IMR-90 (cell line): Measurements from ENCODE around the gene GAB1. TPM values are rescaled to one million over a fixed set of nuclear protein-coding genes. Genes with fewer than 3 reads are reported as not detected.

Source experiments
- ATAC-seq: fragments of 200-7000 bp; cut with Tn5 transposase; 2 replicates; pipeline ENCODE4 v1.9.1; 2020; ENCODE audit warnings: low read depth, mild to moderate bottlenecking, moderate library complexity
- BruUV-seq: library from RNA; stranded (reverse); fragments of 400-500 nt; replicated peaks from 2 replicates; lab custom pipeline; 2021; lab: Mats Ljungman, UMichigan
- CTCF ChIA-PET: fragments of 300-600 bp; formaldehyde crosslinking; extraction: SDS; loops from one replicate; lab custom pipeline; 2021; ENCODE audit warnings: antibody characterized with exemption; lab: Yijun Ruan, JAX
- POLR2A ChIA-PET: fragments of 300-600 bp; sonication (Branson Sonifier 250); formaldehyde crosslinking; loops from one replicate; lab custom pipeline; 2022; ENCODE audit warnings: antibody characterized with exemption; ENCODE audit not compliant: unreplicated experiment; lab: Charles Lee
- DNase-seq: peaks from one replicate; pipeline ENCODE4 v3.0.0; 2013
- H2AFZ ChIP-seq: replicated peaks from 2 replicates; pipeline ENCODE3; 2013; ENCODE audit warnings: low read length, mild to moderate bottlenecking; ENCODE audit not compliant: poor library complexity
- H2AK5ac ChIP-seq: 2 replicates; pipeline ENCODE4 v1.6.1; 2013; ENCODE audit warnings: low read depth, low read length, inconsistent platforms
- H2AK9ac ChIP-seq: replicated peaks from 2 replicates; pipeline ENCODE3; 2013; ENCODE audit warnings: mild to moderate bottlenecking, low read depth, low read length, moderate library complexity; ENCODE audit not compliant: poor library complexity
- H2BK120ac ChIP-seq: 2 replicates; pipeline ENCODE4 v1.6.1; 2013; ENCODE audit warnings: low read depth, low read length, inconsistent platforms
- H2BK15ac ChIP-seq: 3 replicates; pipeline ENCODE4 v1.6.1; 2013; ENCODE audit warnings: low read depth, low read length, inconsistent platforms
- H2BK20ac ChIP-seq: 2 replicates; pipeline ENCODE4 v1.6.1; 2013; ENCODE audit warnings: low read depth, mild to moderate bottlenecking, inconsistent platforms, low read length, moderate library complexity
- H2BK5ac ChIP-seq: 2 replicates; pipeline ENCODE4 v1.6.1; 2013; ENCODE audit warnings: mild to moderate bottlenecking, low read depth, low read length, inconsistent platforms; ENCODE audit not compliant: poor library complexity, severe bottlenecking
- H3K14ac ChIP-seq: replicated peaks from 2 replicates; pipeline ENCODE4 v1.6.1; 2013; ENCODE audit warnings: low read depth, low read length, inconsistent platforms
- H3K18ac ChIP-seq: 2 replicates; pipeline ENCODE4 v1.6.1; 2013; ENCODE audit warnings: low read depth, low read length, control low read depth
- H3K23ac ChIP-seq: 2 replicates; pipeline ENCODE4 v1.6.1; 2013; ENCODE audit warnings: low read depth, low read length, inconsistent platforms
- H3K27ac ChIP-seq: 2 replicates; pipeline ENCODE4 v1.5.1; 2013; ENCODE audit warnings: mild to moderate bottlenecking, control low read depth, low read length; ENCODE audit not compliant: insufficient read depth
- H3K27me3 ChIP-seq: 2 replicates; pipeline ENCODE4 v1.6.1; 2013; ENCODE audit warnings: low read length; ENCODE audit not compliant: control insufficient read depth, insufficient read depth
- H3K36me3 ChIP-seq: 2 replicates; pipeline ENCODE4 v1.6.1; 2013; ENCODE audit warnings: low read length, mixed read lengths; ENCODE audit not compliant: control insufficient read depth, insufficient read depth
- H3K4ac ChIP-seq: 2 replicates; pipeline ENCODE4 v1.6.1; 2013; ENCODE audit warnings: low read depth, low read length, inconsistent platforms
- H3K4me1 ChIP-seq: 2 replicates; pipeline ENCODE4 v1.6.1; 2013; ENCODE audit warnings: low read length, mixed read lengths; ENCODE audit not compliant: control insufficient read depth, insufficient read depth
- H3K4me2 ChIP-seq: 2 replicates; pipeline ENCODE4 v1.6.1; 2013; ENCODE audit warnings: low read depth, mild to moderate bottlenecking, control low read depth, low read length, moderate library complexity
- H3K4me3 ChIP-seq: 2 replicates; pipeline ENCODE4 v1.5.1; 2013; ENCODE audit warnings: low read depth, mild to moderate bottlenecking, control low read depth, low read length, moderate library complexity; ENCODE audit not compliant: insufficient read depth
- H3K56ac ChIP-seq: 2 replicates; pipeline ENCODE4 v1.6.1; 2013; ENCODE audit warnings: low read length, inconsistent platforms; ENCODE audit not compliant: insufficient read depth; ENCODE audit errors: extremely low read depth
- H3K79me1 ChIP-seq, 2 experiments: 2 replicates each; pipeline ENCODE4 v1.6.1; 2013; ENCODE audit warnings: low read length in 2 of 2, inconsistent platforms in 1 of 2, low read depth in 1 of 2
- H3K9ac ChIP-seq: 2 replicates; pipeline ENCODE4 v1.6.1; 2013; ENCODE audit warnings: low read depth, low read length, control low read depth
- H3K9me1 ChIP-seq: 2 replicates; pipeline ENCODE4 v1.6.1; 2013; ENCODE audit warnings: low read length, inconsistent platforms; ENCODE audit not compliant: insufficient read depth
- H3K9me3 ChIP-seq: 2 replicates; pipeline ENCODE4 v1.6.1; 2013; ENCODE audit warnings: low read length; ENCODE audit not compliant: control insufficient read depth, insufficient read depth
- H4K20me1 ChIP-seq: 2 replicates; pipeline ENCODE4 v1.6.1; 2013; ENCODE audit warnings: low read length, inconsistent platforms; ENCODE audit not compliant: insufficient read depth
- H4K5ac ChIP-seq: 2 replicates; pipeline ENCODE4 v1.6.1; 2013; ENCODE audit warnings: mild to moderate bottlenecking, low read depth, low read length, control low read depth
- H4K8ac ChIP-seq, 2 experiments: 2 replicates each; pipeline ENCODE4 v1.6.1; 2013; ENCODE audit warnings: low read depth in 2 of 2, low read length in 2 of 2, control low read depth in 1 of 2, inconsistent platforms in 1 of 2
- H4K91ac ChIP-seq: 2 replicates; pipeline ENCODE4 v1.6.1; 2013; ENCODE audit warnings: low read depth, low read length, inconsistent platforms; ENCODE audit not compliant: insufficient read depth
- BHLHE40 ChIP-seq: fragments of 150-350 bp; IDR thresholded peaks from 2 replicates; pipeline ENCODE4 v1.6.1; 2016; ENCODE audit warnings: mild to moderate bottlenecking, low read depth, low read length
- CHD1 ChIP-seq: IDR thresholded peaks from 2 replicates; pipeline ENCODE4 v1.6.1; 2012; ENCODE audit warnings: low read depth, low read length, improper control_type of control experiment
- ELK1 ChIP-seq: fragments of 150-350 bp; IDR thresholded peaks from 2 replicates; pipeline ENCODE4 v1.6.1; 2016; ENCODE audit warnings: low read depth, mild to moderate bottlenecking, low read length, moderate library complexity, borderline replicate concordance
- MAZ ChIP-seq: IDR thresholded peaks from 2 replicates; pipeline ENCODE4 v1.6.1; 2012; ENCODE audit warnings: low read depth, mild to moderate bottlenecking, low read length, improper control_type of control experiment, moderate library complexity, borderline replicate concordance
- MXI1 ChIP-seq: IDR thresholded peaks from 2 replicates; pipeline ENCODE4 v1.6.1; 2012; ENCODE audit warnings: low read depth, mild to moderate bottlenecking, low read length, moderate library complexity, borderline replicate concordance
- POLR2A ChIP-seq: IDR thresholded peaks from 2 replicates; pipeline ENCODE4 v1.6.1; 2012; ENCODE audit warnings: mild to moderate bottlenecking, low read depth, low read length
- RAD21 ChIP-seq: IDR thresholded peaks from 2 replicates; pipeline ENCODE4 v1.6.1; 2012; ENCODE audit warnings: low read length, improper control_type of control experiment
- RCOR1 ChIP-seq: IDR thresholded peaks from 2 replicates; pipeline ENCODE4 v1.6.1; 2012; ENCODE audit warnings: mild to moderate bottlenecking, low read length, improper control_type of control experiment; ENCODE audit not compliant: insufficient replicate concordance
- RFX5 ChIP-seq: IDR thresholded peaks from 2 replicates; pipeline ENCODE4 v1.8.0; 2012; ENCODE audit warnings: low read depth, mild to moderate bottlenecking, low read length, moderate library complexity
- SMC3 ChIP-seq: fragments of 150-350 bp; IDR thresholded peaks from 2 replicates; pipeline ENCODE4 v1.6.1; 2016; ENCODE audit warnings: low read depth, mild to moderate bottlenecking, antibody characterized with exemption, low read length, moderate library complexity
- USF2 ChIP-seq: fragments of 150-350 bp; IDR thresholded peaks from 2 replicates; pipeline ENCODE4 v1.6.1; 2017; ENCODE audit warnings: mild to moderate bottlenecking, antibody characterized with exemption, low read length, low read depth
- WGBS, 2 experiments: methylation state at CpG; one replicate each; pipeline versions ENCODE4 v1.1.5 to v1.1.7; 2013; ENCODE audit warnings: missing lambda C conversion rate in 2 of 2; ENCODE audit not compliant: insufficient read length in 1 of 2; ENCODE audit errors: extremely low coverage in 2 of 2; 5-methylcytosine and 5-hydroxymethylcytosine counted together
- dilution Hi-C: fragments of 300-500 bp; cut with HindIII; formaldehyde crosslinking; loops from one replicate; pipeline ENCODE4 v1.14.3; 2018; ENCODE audit warnings: low sequenced_read_pairs; ENCODE audit not compliant: unreplicated experiment
- in situ Hi-C: fragments of 300-500 bp; cut with MboI; formaldehyde crosslinking; loops from 3 replicates; pipeline ENCODE4 v1.14.3; 2019; ENCODE audit warnings: low sequenced_read_pairs, inconsistent platforms, mixed read lengths
- intact Hi-C: fragments of 100-400 bp; cut with micrococcal nuclease; formaldehyde crosslinking; loops from 2 replicates; pipeline ENCODE4 v1.10.0; 2022
- polyA plus RNA-seq, 3 experiments: library from polyadenylated mRNA; depleted of rRNA; stranded (reverse); fragments of >200 nt; gene quantifications; 2 replicates each; pipeline ENCODE4 v1.2.3, GENCODE V29; 2012; ENCODE audit warnings: low replicate concordance in 1 of 3
- total RNA-seq: library from RNA; depleted of rRNA; stranded (reverse); fragments of >200 nt; gene quantifications from 2 replicates; pipeline ENCODE4 v1.2.3, GENCODE V29; 2012

GAB1 gene
- total and polyA plus RNA-seq, 2 of the 4 experiments (the other 2 are of a cell fraction) = 2.8 to 12.0 TPM

GRCh38 chr4:143488687-143489086 is 152.0 kb downstream of the GAB1 start:
- ChIA-PET POLR2A (no interaction called here), CTCF (no interaction called here)
- DNase-seq = no peak
- no peak overlapping the region for H4K8ac ChIP-seq
- no peak overlapping the region for H3K23ac ChIP-seq
- H3K9me3 ChIP-seq = no peaks in the 10 kb centered on the region
- in situ Hi-C loops = loop anchor here (5.0 kb wide), 1 partner anchor 286 kb away; no protein-coding TSS in a partner anchor
- no peaks in the 10 kb centered on the region for H4K20me1 ChIP-seq
- no peak for ATAC-seq
- H4K91ac ChIP-seq = no peak overlapping the region
- H4K5ac ChIP-seq = no peak overlapping the region
- H3K27me3 ChIP-seq = no peaks in the 10 kb centered on the region
- intact Hi-C loops = loop anchor here (10.0 kb wide), 1 partner anchor 644 kb away; the partner anchor contains the start of gene INPP4B
- H2BK120ac ChIP-seq = no peak overlapping the region
- no peak overlapping the region for H3K4ac ChIP-seq
- H3K36me3 ChIP-seq = no peaks in the 10 kb centered on the region
- no peak overlapping the region for H3K4me2 ChIP-seq
- H3K18ac ChIP-seq = no peak overlapping the region
- H3K27ac ChIP-seq = no peak overlapping the region
- H2AFZ ChIP-seq = no peak overlapping the region
- no peak overlapping the region for H2BK20ac ChIP-seq
- H2AK5ac ChIP-seq = no peak overlapping the region
- no peak overlapping the region for H3K56ac ChIP-seq
- H3K4me3 ChIP-seq = no peak overlapping the region
- whole genome bisulfite sequencing, 2 experiments = 71% methylated on average over 2 of the region's 3 CpGs; no CpG with 5 or more reads in 1 of the 2 experiments
- no peak overlapping the region for H2BK15ac ChIP-seq
- dilution Hi-C loops = no loop called here
- H3K14ac ChIP-seq = no peak overlapping the region
- no TSS peak for BruUV-seq
- H2BK5ac ChIP-seq = no peak overlapping the region
- no peak overlapping the region for H3K9ac ChIP-seq
- H3K79me1 ChIP-seq = no peaks in the 10 kb centered on the region
- H3K9me1 ChIP-seq = no peaks in the 10 kb centered on the region
- TF ChIP-seq RFX5 (no peak), ELK1 (no peak), CHD1 (no peak), SMC3 (no peak), MXI1 (no peak), RAD21 (no peak), POLR2A (no peak), RCOR1 (no peak), MAZ (no peak), USF2 (no peak), BHLHE40 (no peak)
- H2AK9ac ChIP-seq = no peak overlapping the region
- no peaks in the 10 kb centered on the region for H3K4me1 ChIP-seq
